Measurements from ENCODE around the gene SLC13A2.
"Not testable (repeated sequence)": the region's sequence is repeated elsewhere in the genome, so short reads cannot be mapped to it uniquely, and the experiment has no call there.

SLC13A2 gene

DNA sequence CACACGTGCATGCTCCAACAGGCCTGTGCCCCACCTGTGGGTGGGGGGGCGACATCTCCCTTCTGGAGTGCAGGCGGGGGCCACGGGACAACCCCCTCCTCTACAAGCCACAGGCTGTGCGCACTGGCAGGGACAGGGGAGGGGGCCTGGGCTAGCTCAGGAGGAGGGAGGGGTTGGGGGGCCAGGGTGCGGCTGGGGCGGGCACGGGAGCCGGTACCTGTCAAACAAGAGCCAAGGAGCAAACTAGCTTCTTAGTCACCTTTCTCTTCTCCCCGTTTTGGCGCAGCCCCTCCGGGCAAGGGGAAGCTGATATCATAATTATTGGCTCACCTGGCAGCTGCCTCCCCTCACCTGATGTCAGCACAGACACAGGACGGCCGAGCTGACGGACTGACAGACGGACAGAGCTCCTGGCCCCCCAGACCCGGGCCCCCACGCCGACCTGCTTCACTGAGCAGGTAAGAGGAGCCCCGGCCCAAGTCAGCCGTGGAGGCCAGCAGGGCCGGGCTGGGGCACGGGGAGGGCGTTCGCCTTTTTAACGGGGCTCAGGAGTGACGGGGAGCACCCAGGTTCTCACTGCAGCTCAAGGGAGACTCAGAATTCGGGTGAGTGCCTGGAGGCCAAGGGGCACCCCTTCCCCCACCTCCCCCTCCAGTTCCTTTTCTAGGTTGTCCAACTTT, 32.7 kb downstream of the SLC13A2 start, which contains the start of gene FOXN1:
Gene FOXN1 (plus strand): TSS at position 363 of the 680 bp plus-strand sequence. CDS start 17,622 bp downstream, outside the sequence.
- intact Hi-C loops (cut with DNase I), result no loop called here
- DNase-seq, result no peak

DNA sequence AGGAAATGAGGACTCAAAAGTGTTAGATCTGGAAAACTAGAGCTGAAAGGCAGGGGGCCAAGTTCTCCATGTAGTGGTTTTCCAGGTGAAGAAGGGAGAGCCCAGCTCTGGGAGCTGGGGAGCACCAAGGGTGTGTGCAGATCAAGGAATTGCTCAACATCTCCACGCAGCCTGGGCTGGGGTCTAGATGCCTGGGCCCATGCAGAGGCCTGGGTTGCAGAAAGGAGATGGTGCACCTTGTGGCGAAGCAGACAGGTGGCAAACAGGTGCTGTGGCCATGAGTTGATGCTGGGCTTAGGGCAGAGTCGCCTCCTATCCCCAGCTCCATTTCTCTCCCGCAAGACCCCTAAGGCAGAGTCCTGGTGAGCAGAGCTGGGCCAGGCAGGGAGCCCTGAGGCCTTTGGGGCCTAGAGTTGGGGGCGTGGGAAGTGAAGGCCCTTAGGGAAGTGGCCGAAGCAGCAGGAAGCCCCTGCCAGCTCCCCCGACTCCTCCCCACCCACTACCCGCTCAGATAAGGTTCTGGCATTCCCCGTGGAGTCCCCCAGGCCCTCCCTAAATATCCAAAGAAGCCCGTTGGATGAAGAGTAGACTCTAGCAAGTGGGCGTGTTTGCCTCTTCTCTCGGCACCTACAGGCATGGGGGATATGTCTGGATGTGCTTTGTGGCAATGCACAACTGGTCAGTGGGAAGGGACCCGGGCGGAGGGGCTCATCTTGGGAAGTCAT, 33.5 kb downstream of the SLC13A2 start:
- intact Hi-C loops (cut with DNase I), result no loop called here

GRCh38 chr17:28507567-28508203, 34.2 kb downstream of the SLC13A2 start:
- intact Hi-C loops (cut with DNase I), result no loop called here
- no peak for DNase-seq

More for the DNA sequence above, 33.5 kb downstream of the SLC13A2 start:
- no peak for DNase-seq

DNA sequence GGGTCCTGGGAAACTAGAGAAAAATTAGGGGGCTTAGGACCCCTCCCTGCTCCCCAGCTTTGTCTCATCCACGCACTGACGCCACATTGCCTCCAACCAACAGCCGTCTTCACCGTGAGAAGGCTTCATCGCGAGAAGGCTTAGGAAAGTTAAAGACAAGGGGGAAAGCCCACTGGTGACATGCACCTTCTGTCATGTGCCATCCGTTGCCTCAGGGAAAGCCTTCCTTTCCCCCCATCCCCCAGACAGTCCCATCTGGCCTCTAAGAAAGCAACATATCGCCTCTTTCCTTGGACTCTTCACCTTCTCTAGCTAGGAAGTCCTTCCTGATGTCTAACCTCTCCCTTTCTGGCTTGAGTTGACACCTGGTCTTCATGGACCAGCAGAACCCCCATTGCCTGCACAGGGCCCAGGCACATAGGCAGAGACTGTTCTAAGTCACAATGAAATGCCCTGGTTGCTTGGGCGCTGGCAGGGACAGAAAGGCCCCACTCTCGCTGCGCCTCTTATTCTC, 34.8 kb downstream of the SLC13A2 start:
- intact Hi-C loops (cut with DNase I), result no loop called here
- DNase-seq, result no peak

DNA sequence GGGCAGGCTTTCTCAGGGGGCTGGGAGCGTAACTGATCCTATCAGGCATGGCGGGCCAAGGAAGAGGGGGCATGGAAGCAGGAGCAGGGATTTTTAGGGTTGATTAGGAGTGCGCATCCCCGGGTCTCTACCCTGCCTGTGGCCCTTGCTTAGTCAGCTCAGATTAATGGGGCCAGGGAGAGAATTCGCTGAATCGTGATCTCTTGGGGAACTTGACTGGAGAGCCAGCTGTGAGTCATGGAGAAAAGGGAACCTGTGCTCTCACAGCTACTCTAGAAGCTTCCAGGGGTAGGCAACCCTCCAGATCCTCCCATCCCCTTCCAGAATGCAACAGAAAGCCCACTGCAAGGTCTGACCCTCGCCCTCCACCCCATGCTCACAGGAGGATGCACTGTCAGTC, 36.3 kb downstream of the SLC13A2 start:
- intact Hi-C loops (cut with DNase I), result no loop called here
- peak in 7 of 42 donors; percentile 5 to 45 (median 22) for DNase-seq

DNA sequence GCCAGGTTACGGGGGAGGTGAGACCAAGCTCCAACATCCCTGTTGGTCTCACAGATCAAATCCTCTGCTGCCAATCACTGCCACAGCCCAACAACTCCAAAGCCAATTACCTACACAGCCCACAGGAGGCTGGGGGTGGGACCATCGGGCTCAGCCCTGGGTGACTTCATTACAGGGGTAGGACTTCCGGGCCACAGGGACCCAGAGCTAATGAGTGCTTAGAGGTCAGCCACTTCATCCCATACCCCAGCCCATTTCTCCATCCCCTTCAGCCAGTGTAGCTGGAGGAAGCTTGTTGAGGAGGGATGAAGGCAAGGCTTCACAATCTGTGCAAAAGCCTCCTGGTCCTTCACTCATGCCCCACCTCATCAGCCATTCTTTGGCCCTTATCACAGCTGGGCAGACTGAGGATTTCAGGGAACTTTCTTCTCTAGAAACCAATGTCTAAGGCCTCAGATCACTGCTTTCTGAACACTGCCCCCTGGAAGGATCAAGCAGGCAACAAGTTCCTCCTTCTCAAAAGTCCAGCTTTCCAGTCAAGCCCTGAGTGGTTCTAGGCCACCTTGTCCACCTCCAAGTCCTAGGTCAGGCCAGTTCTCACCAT, 38.5 kb downstream of the SLC13A2 start:
- intact Hi-C loops (cut with DNase I), result no loop called here
- no peak for DNase-seq

- intact Hi-C loops (cut with DNase I), result no loop called here
- no peak for DNase-seq
Observed at GRCh38 chr17:28513476-28513875, 40.0 kb downstream of the SLC13A2 start.

DNA sequence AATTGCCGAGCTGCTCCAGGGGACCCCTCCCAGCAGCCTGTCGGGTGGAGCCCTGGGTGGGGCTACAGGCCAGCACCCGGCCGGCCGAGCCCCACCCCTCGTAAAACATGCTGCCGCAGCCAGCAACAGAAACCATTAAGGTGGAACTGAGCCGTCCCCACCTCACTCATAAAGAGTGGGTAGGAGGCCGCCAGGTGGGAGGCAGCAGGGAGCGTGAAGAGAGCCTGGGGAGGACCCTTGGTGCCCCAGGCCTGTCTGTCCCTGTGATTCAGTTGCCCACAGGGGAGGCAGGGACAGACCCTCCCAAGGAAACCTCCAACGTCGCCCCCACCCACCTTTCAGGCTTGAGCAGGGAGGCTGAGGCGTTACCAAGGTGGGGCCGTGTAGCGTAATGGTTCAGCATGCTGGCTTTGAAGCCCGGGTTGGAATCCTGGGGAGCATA, 41.1 kb downstream of the SLC13A2 start:
- no peak for DNase-seq
- intact Hi-C loops (cut with DNase I), result no loop called here

GRCh38 chr17:28515518-28515917, 42.1 kb downstream of the SLC13A2 start:
- intact Hi-C loops (cut with DNase I), result no loop called here
- no peak for DNase-seq

GRCh38 chr17:28518132-28518531, 44.7 kb downstream of the SLC13A2 start:
- DNase-seq, result no peak

GRCh38 chr17:28518578-28518977, 45.1 kb downstream of the SLC13A2 start:
- intact Hi-C loops (cut with DNase I), result no loop called here
- DNase-seq, result no peak

More at GRCh38 chr17:28518132-28518531, 44.7 kb downstream of the SLC13A2 start:
- intact Hi-C loops (cut with DNase I), result no loop called here

GRCh38 chr17:28519236-28519635, 45.8 kb downstream of the SLC13A2 start:
- intact Hi-C loops (cut with DNase I), result no loop called here
- DNase-seq, result no peak

DNA sequence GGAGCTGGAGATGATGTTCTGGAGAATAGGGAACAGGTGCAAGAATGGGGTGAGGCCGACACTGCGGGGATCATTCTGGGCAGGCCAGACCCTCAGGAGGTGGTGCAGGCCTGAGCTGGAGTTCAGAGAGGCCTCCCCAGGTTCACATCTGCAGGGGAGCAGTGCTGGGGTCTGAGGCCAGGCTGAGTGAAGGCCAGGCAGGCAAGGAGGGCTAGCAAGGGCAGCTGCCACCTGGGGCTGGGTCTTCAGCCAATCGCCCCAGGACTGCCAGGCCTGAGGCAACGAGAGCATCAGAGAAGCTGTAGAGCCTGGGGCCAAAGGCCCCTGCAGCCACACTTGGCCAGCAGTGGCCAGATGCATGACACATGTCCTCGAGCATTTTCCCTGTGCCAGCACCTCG, 47.2 kb downstream of the SLC13A2 start:
- no peak for DNase-seq
- intact Hi-C loops (cut with DNase I), result no loop called here

GRCh38 chr17:28521311-28522085, 48.1 kb downstream of the SLC13A2 start:
- intact Hi-C loops (cut with DNase I), result no loop called here
- no peak for DNase-seq

DNA sequence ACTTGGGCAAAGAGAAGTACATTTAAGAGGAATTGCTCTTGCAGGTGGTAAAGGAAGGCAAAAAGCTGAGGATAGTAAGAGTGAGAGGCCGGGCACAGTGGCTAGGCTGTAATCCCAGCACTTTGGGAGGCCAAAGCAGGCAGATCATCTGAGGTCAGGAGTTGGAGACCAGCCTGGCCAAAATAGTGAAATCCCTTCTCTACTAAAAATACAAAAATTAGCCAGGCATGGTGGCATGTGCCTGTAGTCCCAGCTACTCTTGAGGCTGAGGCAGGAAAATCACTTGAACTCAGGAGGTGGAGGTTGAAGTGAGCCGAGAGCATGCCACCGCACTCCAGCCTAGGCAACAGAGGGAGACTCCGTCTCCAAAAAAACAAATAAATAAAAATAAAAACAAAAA, 48.8 kb downstream of the SLC13A2 start:
- intact Hi-C loops (cut with DNase I); DNase-seq: not testable (repeated sequence)

GRCh38 chr17:28523186-28523585, 49.7 kb downstream of the SLC13A2 start:
- DNase-seq, result no peak
- intact Hi-C loops (cut with DNase I), result no loop called here

- DNase-seq, result no peak
- intact Hi-C loops (cut with DNase I), result loop anchor here (2.0 kb wide), 1 partner anchor 31 kb away; no protein-coding TSS in a partner anchor
Observed at GRCh38 chr17:28523876-28524275, 50.4 kb downstream of the SLC13A2 start.

Data from head of caudate nucleus (tissue), 42 donors.